Measurements from ENCODE around the gene SLC7A14. TPM values are rescaled to one million over a fixed set of nuclear protein-coding genes. Genes with fewer than 3 reads are reported as not detected.

SLC7A14 gene
- total and polyA plus RNA-seq, 2 donors (not counting 3 experiments of a cell fraction or from before 2014, with no cell fraction given) = 0.07 to 0.57 TPM

DNA sequence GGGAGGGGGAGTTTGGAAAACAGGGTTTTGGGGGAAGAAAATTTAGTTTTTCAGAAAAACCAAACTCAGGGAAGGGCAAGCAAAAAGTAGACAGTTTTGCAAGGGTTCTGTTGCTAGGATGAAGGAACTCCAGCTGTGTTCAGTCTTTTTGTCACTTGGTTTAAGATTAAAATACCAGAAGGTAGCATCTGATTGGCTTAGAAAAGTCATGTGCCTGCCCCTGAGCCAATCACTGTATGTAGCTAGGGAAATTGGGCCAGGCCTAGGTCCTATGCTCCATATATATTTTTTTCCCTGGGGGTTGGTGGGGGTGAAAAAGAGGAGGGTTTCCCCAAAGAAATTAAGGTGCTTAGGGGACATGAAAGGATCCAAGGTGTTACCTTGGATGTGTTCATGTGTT, 142.9 kb downstream of the SLC7A14 start:
- FAIRE-seq (peak; percentile 8), DNase-seq (ENCODE audit: low read depth, low spot score) (no peak)
- no peak overlapping the region for H3K9ac ChIP-seq (replicated peaks; ENCODE audit: extremely low read depth, insufficient read depth, low read length)
- H3K4me1 ChIP-seq (ENCODE audit: control insufficient read depth, extremely low read depth, insufficient read depth, low read length) = peaks cover 13% of the 10 kb centered on the region
- H4K20me1 ChIP-seq (replicated peaks; ENCODE audit: control insufficient read depth, extremely low read depth, insufficient read depth, low read length) = no peaks in the 10 kb centered on the region
- no peak overlapping the region for H3K27ac ChIP-seq (ENCODE audit: insufficient read depth, low read depth, low read length)
- ChIA-PET CTCF (interaction anchor here (0.7 to 1.9 kb wide), 4 partner anchors 11 to 369 kb away, joined by 3 to 8 read pairs (median 4); no protein-coding TSS in a partner anchor), POLR2A (no interaction called here)
- H3K36me3 ChIP-seq (ENCODE audit: control insufficient read depth in 2 of 2, extremely low read depth in 1 of 2, insufficient read depth in 2 of 2, low read length in 2 of 2) = peaks cover 0 to 2% of the 10 kb centered on the region in 2 experiments
- no peaks in the 10 kb centered on the region for H3K9me1 ChIP-seq (replicated peaks; ENCODE audit: control insufficient read depth, extremely low read depth, insufficient read depth, low read length)
- no peak overlapping the region for H3K4me3 ChIP-seq (replicated peaks in 1 of 3; ENCODE audit: insufficient read depth in 1 of 3, low read depth in 1 of 3, low read length in 3 of 3)
- no peaks in the 10 kb centered on the region for H3K79me2 ChIP-seq (ENCODE audit: control insufficient read depth, insufficient read depth, low read length)
- H2AFZ ChIP-seq (ENCODE audit: low read depth, low read length) = no peak overlapping the region
- H3K9me3 ChIP-seq (replicated peaks; ENCODE audit: control insufficient read depth, insufficient read depth, low read length) = no peaks in the 10 kb centered on the region
- TF ChIP-seq EZH2 (IDR thresholded peaks at IDR 0.05; ENCODE audit: borderline replicate concordance, low read depth, low read length, severe bottlenecking) = no peak
- TF ChIP-seq POLR2A (IDR thresholded peaks at IDR 0.05; ENCODE audit: low read depth, low read length) = no peak
- no peak for TF ChIP-seq CTCF (IDR thresholded peaks at IDR 0.05; ENCODE audit: extremely low read depth in 1 of 2, insufficient read depth in 1 of 2, low read depth in 1 of 2, low read length in 2 of 2)
- no peak for TF ChIP-seq MYC (IDR thresholded peaks at IDR 0.05; ENCODE audit: low read depth, low read length)
- no peak for TF ChIP-seq GATA2 (IDR thresholded peaks at IDR 0.05; ENCODE audit: insufficient read depth, insufficient read length, low read depth, low read length)
- intact Hi-C loops (cut with micrococcal nuclease) (no loop called here), dilution Hi-C loops (cut with MboI; ENCODE audit: extremely low pct_ligation_motif_present, low sequenced_read_pairs) (loop anchor here (10.0 kb wide), 1 partner anchor 372 kb away; no protein-coding TSS in a partner anchor)
- no peaks in the 10 kb centered on the region for H3K27me3 ChIP-seq (ENCODE audit: control insufficient read depth in 2 of 2, insufficient read depth in 2 of 2, low read length in 2 of 2)
- no peak overlapping the region for H3K4me2 ChIP-seq (ENCODE audit: insufficient read depth, low read length)
- BruUV-seq (replicated peaks) = no TSS peak

GRCh38 chr3:170441412-170441811, 144.5 kb downstream of the SLC7A14 start:
- Histone ChIP-seq H3K36me3 (ENCODE audit: control insufficient read depth in 2 of 2, extremely low read depth in 1 of 2, insufficient read depth in 2 of 2, low read length in 2 of 2) (peaks cover 0 to 2% of the 10 kb centered on the region in 2 experiments), H3K9me1 (replicated peaks; ENCODE audit: control insufficient read depth, extremely low read depth, insufficient read depth, low read length) (no peaks in the 10 kb centered on the region), H3K4me3 (replicated peaks in 1 of 3; ENCODE audit: insufficient read depth in 1 of 3, low read depth in 1 of 3, low read length in 3 of 3) (no peak overlapping the region), H3K27me3 (ENCODE audit: control insufficient read depth in 2 of 2, insufficient read depth in 2 of 2, low read length in 2 of 2) (no peaks in the 10 kb centered on the region), H3K9ac (replicated peaks; ENCODE audit: extremely low read depth, insufficient read depth, low read length) (no peak overlapping the region), H3K4me2 (ENCODE audit: insufficient read depth, low read length) (no peak overlapping the region), H3K9me3 (replicated peaks; ENCODE audit: control insufficient read depth, insufficient read depth, low read length) (no peaks in the 10 kb centered on the region), H4K20me1 (replicated peaks; ENCODE audit: control insufficient read depth, extremely low read depth, insufficient read depth, low read length) (no peaks in the 10 kb centered on the region), H3K4me1 (ENCODE audit: control insufficient read depth, extremely low read depth, insufficient read depth, low read length) (peaks cover 13% of the 10 kb centered on the region), H2AFZ (ENCODE audit: low read depth, low read length) (no peak overlapping the region), H3K79me2 (ENCODE audit: control insufficient read depth, insufficient read depth, low read length) (no peaks in the 10 kb centered on the region), H3K27ac (ENCODE audit: insufficient read depth, low read depth, low read length) (no peak overlapping the region)
- intact Hi-C loops (cut with micrococcal nuclease) = no loop called here
- no TSS peak for BruUV-seq (replicated peaks)
- no peak for TF ChIP-seq CTCF (IDR thresholded peaks at IDR 0.05; ENCODE audit: extremely low read depth in 1 of 2, insufficient read depth in 1 of 2, low read depth in 1 of 2, low read length in 2 of 2)
- TF ChIP-seq POLR2AphosphoS5 (IDR thresholded peaks at IDR 0.05; ENCODE audit: insufficient read depth, low read depth, low read length) = no peak
- TF ChIP-seq EZH2 (IDR thresholded peaks at IDR 0.05; ENCODE audit: borderline replicate concordance, low read depth, low read length, severe bottlenecking) = no peak
- TF ChIP-seq MAX (IDR thresholded peaks at IDR 0.05; ENCODE audit: insufficient read depth, insufficient read length) = no peak
- no peak for TF ChIP-seq MYC (IDR thresholded peaks at IDR 0.05; ENCODE audit: low read depth, low read length)
- no peak for TF ChIP-seq JUN (IDR thresholded peaks at IDR 0.05; ENCODE audit: borderline replicate concordance, insufficient read depth, insufficient read length, low read depth)
- no peak for TF ChIP-seq FOS (IDR thresholded peaks at IDR 0.05; ENCODE audit: borderline replicate concordance, insufficient read depth, low read length)
- no peak for TF ChIP-seq GATA2 (IDR thresholded peaks at IDR 0.05; ENCODE audit: insufficient read depth, insufficient read length, low read depth, low read length)
- no peak for TF ChIP-seq POLR2A (IDR thresholded peaks at IDR 0.05; ENCODE audit: low read depth, low read length)
- DNase-seq (ENCODE audit: low read depth, low spot score) (no peak), FAIRE-seq (no peak)
- CTCF ChIA-PET = interaction anchor here (0.9 to 2.2 kb wide), 3 partner anchors 21 to 370 kb away, joined by 3 to 7 read pairs (median 4); no protein-coding TSS in a partner anchor
- dilution Hi-C loops (cut with MboI; ENCODE audit: extremely low pct_ligation_motif_present, low sequenced_read_pairs) = loop anchor here (10.0 kb wide), 1 partner anchor 373 kb away; no protein-coding TSS in a partner anchor
- POLR2A ChIA-PET = no interaction called here
